ENCODE measurements around the gene SEMA6B. TPM values are rescaled to one million over a fixed set of nuclear protein-coding genes. Genes with fewer than 3 reads are reported as not detected.

SEMA6B gene
- polyA plus RNA-seq, 1 donor (not counting 4 experiments of a cell fraction or from before 2014, with no cell fraction given) = 0.41 TPM

DNA sequence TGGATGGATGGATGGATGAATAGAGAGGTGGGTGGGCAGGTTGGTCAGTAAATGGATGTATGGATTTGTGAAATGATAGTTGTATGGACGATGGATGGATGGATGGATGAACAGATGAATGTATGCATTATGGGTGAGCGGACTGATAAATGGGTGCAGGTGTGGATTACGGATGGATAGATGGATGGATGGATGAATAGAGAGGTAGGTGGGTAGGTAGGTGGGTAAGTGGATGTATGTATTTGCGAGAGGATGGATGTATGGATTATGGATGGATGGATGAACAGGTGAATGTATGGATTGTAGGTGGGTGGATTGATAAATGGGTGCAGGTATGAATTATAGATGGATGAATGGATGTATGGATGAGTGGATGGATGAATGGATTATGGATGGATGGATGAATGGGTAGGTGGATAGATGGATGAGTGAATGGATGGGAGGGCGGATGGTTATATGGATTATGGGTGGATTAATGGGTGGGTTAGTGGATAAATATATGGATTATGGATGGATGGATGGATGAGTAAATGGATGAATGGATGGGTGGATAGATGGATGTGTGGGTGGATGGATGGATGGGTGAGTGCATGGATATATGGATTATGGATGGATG is 42.8 kb upstream of the SEMA6B start:
- no peak for FAIRE-seq
- no peaks in the 10 kb centered on the region for H3K9me3 ChIP-seq (ENCODE audit: control insufficient read depth, low read depth, low read length)

DNA sequence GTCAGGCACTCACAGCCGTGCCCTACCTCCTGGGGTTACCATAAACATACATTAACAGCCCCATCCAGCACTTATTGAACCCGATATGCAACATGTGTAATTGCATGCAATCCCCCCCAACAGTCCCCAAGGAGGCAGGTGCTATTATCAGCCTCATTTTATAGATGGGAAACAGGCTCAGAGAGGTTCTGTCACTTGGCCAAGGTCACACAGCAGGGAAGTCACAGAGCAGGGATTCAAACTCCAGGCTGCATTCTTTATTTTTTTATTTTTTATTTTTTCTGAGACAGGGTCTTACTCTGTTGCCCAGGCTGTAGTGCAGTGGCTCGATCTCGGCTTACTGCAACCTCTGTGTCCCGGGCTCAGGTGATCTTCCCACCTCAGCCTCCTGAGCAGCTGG is 41.4 kb upstream of the SEMA6B start:
- Histone ChIP-seq H3K4me3 (ENCODE audit: control insufficient read depth in 2 of 3, extremely low read depth in 1 of 3, insufficient read depth in 2 of 3, low read depth in 1 of 3, low read length in 3 of 3) (no peak overlapping the region), H3K79me2 (ENCODE audit: control insufficient read depth, insufficient read depth, low read length) (no peaks in the 10 kb centered on the region), H3K9me1 (ENCODE audit: control insufficient read depth, extremely low read depth, insufficient read depth, low read length) (no peaks in the 10 kb centered on the region), H3K27ac (ENCODE audit: control insufficient read depth, insufficient read depth, low read length) (no peak overlapping the region), H3K9ac (ENCODE audit: control insufficient read depth, extremely low read depth, insufficient read depth, low read length) (no peak overlapping the region), H4K20me1 (ENCODE audit: control insufficient read depth, extremely low read depth, insufficient read depth, low read length) (no peaks in the 10 kb centered on the region), H3K4me1 (ENCODE audit: control insufficient read depth, extremely low read depth, insufficient read depth, low read length) (peaks cover 2% of the 10 kb centered on the region), H3K9me3 (ENCODE audit: control insufficient read depth, low read depth, low read length) (no peaks in the 10 kb centered on the region), H3K36me3 (ENCODE audit: control insufficient read depth in 2 of 2, extremely low read depth in 1 of 2, insufficient read depth in 2 of 2, low read length in 2 of 2) (no peaks in the 10 kb centered on the region), H2AFZ (ENCODE audit: control insufficient read depth, low read length) (no peak overlapping the region), H3K4me2 (ENCODE audit: control insufficient read depth, extremely low read depth, insufficient read depth, low read depth, low read length) (no peak overlapping the region), H3K27me3 (ENCODE audit: control insufficient read depth, extremely low read depth, insufficient read depth, low read length) (no peaks in the 10 kb centered on the region)
- TF ChIP-seq, protein P1, sequence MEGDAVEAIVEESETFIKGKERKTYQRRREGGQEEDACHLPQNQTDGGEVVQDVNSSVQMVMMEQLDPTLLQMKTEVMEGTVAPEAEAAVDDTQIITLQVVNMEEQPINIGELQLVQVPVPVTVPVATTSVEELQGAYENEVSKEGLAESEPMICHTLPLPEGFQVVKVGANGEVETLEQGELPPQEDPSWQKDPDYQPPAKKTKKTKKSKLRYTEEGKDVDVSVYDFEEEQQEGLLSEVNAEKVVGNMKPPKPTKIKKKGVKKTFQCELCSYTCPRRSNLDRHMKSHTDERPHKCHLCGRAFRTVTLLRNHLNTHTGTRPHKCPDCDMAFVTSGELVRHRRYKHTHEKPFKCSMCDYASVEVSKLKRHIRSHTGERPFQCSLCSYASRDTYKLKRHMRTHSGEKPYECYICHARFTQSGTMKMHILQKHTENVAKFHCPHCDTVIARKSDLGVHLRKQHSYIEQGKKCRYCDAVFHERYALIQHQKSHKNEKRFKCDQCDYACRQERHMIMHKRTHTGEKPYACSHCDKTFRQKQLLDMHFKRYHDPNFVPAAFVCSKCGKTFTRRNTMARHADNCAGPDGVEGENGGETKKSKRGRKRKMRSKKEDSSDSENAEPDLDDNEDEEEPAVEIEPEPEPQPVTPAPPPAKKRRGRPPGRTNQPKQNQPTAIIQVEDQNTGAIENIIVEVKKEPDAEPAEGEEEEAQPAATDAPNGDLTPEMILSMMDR (optimal IDR thresholded peaks at IDR 0.05 in 1 of 3, IDR thresholded peaks at IDR 0.05 in 1 of 3, conservative IDR thresholded peaks at IDR 0.05 in 1 of 3; ENCODE audit: extremely low read depth in 1 of 3, insufficient read depth in 2 of 3, low read length in 3 of 3) = no peak
- no peak for TF ChIP-seq EZH2 (IDR thresholded peaks at IDR 0.05; ENCODE audit: low read length)
- DNase-seq (ENCODE audit: low read depth, low spot score) (no peak), FAIRE-seq (no peak)
- dilution Hi-C loops (cut with MboI; ENCODE audit: extremely low pct_ligation_motif_present, low sequenced_read_pairs) = no loop called here

More for the DNA sequence above, 42.8 kb upstream of the SEMA6B start:
- Histone ChIP-seq H3K9me1 (ENCODE audit: control insufficient read depth, extremely low read depth, insufficient read depth, low read length) (no peaks in the 10 kb centered on the region), H3K36me3 (ENCODE audit: control insufficient read depth in 2 of 2, extremely low read depth in 1 of 2, insufficient read depth in 2 of 2, low read length in 2 of 2) (no peaks in the 10 kb centered on the region), H3K79me2 (ENCODE audit: control insufficient read depth, insufficient read depth, low read length) (no peaks in the 10 kb centered on the region), H3K4me3 (ENCODE audit: control insufficient read depth in 2 of 3, extremely low read depth in 1 of 3, insufficient read depth in 2 of 3, low read depth in 1 of 3, low read length in 3 of 3) (no peak overlapping the region), H3K4me1 (ENCODE audit: control insufficient read depth, extremely low read depth, insufficient read depth, low read length) (peaks cover 2% of the 10 kb centered on the region), H3K9ac (ENCODE audit: control insufficient read depth, extremely low read depth, insufficient read depth, low read length) (no peak overlapping the region), H3K27ac (ENCODE audit: control insufficient read depth, insufficient read depth, low read length) (no peak overlapping the region), H3K4me2 (ENCODE audit: control insufficient read depth, extremely low read depth, insufficient read depth, low read depth, low read length) (no peak overlapping the region), H2AFZ (ENCODE audit: control insufficient read depth, low read length) (no peak overlapping the region), H4K20me1 (ENCODE audit: control insufficient read depth, extremely low read depth, insufficient read depth, low read length) (no peaks in the 10 kb centered on the region), H3K27me3 (ENCODE audit: control insufficient read depth, extremely low read depth, insufficient read depth, low read length) (peaks cover 6% of the 10 kb centered on the region)
- no peak for DNase-seq (ENCODE audit: low read depth, low spot score)
- no peak for TF ChIP-seq EZH2 (IDR thresholded peaks at IDR 0.05; ENCODE audit: low read length)
- TF ChIP-seq, protein P1 (optimal IDR thresholded peaks at IDR 0.05 in 1 of 3, IDR thresholded peaks at IDR 0.05 in 1 of 3, conservative IDR thresholded peaks at IDR 0.05 in 1 of 3; ENCODE audit: extremely low read depth in 1 of 3, insufficient read depth in 2 of 3, low read length in 3 of 3) = no peak
- dilution Hi-C loops (cut with MboI; ENCODE audit: extremely low pct_ligation_motif_present, low sequenced_read_pairs) = no loop called here

Data from keratinocyte (primary cell).